Measurements from ENCODE around the gene ARPP21.
"Not testable (repeated sequence)": the region's sequence is repeated elsewhere in the genome, so short reads cannot be mapped to it uniquely, and the experiment has no call there.

ARPP21 gene

DNA sequence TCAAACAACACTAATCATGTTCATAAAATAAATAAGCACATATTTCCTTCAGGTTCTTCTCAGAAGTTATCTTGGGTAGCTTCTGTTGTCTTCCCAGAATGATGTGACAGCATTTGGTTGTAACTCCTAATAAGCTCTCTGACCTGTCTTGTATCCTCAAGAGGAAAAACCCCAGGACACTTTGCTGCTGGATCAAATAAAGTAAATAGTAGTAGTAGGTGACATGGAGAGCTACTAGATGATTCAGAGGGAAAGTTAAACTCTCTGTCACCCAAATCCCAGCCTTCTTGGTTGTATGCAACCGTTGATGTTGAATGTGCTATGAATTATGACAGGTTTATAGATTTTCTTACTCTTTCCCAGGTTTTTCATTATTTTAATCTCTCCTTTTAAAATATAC lies 143.0 kb downstream of the ARPP21 start:
- DNase-seq, result no peak

DNA sequence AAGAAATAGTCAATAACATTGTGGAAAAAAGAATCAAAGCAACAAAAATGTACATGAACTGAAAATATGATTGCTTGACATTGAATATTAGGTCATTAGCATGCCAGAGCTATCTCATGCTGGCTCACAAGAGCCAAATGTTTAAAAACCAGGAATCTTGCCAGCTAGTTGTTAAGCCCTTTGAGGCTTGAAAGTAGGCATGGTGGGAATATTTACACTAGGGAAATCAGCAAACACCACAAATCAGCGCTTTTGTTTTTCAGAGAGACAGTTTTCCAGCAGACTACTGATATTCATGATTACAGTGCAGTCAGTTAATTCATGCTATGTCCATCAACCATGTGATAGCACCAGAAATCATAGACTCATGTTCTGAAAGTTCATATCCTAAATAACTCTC lies 144.8 kb downstream of the ARPP21 start:
- no peak for DNase-seq

DNA sequence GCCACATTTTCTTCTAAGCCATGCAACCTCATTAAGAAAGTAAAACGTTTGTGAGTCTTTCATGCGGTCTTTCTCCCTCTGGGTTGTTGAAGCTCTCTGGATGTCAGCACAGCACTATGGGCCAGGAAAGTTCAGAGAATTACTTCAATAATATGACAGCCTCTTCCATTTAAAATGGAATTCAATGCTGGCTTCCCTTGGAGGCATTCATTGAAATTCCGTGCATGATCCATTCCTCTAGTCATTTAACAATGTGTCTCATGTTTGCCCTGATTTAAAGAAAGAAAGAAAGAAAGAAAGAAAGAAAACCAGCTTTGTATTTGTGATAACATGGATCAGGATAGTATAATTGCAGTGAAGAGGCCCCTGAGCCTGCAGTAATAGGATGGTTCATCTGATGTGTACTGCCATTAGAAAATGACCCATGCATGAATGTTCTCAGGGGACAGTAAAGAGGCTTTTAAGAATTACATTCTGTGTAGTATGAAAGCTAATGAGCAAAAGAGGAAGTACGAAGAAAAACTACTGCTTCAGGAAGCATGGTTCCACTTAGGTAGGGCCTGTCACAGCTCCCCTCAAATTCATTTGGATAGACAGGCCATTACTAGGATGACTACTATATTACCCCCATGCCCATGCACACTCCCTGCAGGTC lies 146.0 kb downstream of the ARPP21 start:
- no peak for DNase-seq

DNA sequence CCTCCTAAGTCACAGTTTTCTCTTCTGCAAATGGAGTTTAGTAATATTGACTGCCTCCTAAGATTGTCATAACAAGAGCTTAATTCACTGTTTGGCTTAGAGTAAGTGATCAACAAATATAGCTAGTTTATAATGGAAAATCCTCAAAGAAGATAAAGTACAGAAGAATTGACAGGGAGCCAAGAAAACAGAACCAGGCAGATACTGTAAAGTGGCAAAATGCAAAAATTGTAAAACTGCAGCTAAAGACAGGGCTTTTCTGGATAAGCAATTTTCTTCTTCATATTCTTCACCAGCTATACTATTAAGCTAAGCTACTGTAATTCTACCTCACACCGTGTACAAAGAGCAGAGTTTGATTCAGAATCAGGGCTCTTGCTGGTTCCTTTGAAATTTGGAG lies 148.6 kb downstream of the ARPP21 start:
- no peak for DNase-seq

DNA sequence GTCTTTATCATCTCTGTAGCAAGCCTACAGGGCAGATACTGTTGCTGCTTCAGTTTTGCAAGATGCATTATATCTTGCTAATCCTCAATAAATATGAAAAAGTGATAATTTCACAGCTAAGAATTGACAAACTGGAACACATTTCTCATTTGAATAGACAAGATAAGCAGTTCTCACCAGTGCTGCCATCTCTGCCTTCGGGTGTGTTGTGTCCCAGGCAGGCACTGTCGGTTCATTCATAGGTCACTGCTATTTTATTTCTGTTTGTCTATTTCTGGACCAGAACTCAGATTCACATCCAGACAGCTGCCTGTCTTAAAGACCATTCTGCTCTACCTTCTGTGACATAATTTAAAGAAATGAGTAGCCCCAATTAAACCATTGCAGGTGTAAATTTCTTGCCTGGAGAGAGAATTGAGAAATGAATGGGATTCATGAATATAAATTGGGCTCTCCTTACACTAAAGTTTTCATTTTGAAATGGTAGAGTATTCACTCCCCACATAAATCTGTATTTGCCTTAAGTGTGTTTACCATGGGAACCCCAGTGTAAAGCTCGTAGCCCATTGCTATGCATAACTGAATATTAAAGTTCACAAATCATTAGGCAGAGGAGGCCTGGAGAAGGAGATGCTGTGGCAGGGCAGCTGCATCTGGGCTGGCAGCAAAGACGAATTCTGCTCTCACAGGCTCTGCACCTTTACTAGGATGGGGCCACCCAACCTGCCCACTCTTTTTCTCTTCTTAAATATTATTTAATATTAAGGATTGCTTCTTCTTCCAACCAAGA lies 149.9 kb downstream of the ARPP21 start:
- DNase-seq, result no peak

DNA sequence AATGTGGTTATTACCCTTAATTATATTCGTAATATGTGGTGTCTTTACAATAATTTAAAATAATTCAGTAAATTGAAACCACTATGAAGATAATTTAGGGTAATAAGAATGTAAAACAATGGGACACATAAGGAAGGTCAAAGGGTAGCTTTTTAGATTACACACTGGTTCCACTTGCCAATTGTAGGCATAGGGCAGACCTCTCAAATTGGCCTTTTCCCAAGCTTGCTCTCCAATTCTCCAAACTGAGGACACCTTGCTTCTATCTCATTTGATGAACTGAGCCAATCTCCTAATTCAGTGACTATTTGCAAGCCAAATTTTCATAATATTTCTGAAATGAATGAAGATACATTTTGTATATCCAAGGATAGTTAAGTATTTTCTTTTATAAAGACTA lies 151.4 kb downstream of the ARPP21 start:
- no peak for DNase-seq

DNA sequence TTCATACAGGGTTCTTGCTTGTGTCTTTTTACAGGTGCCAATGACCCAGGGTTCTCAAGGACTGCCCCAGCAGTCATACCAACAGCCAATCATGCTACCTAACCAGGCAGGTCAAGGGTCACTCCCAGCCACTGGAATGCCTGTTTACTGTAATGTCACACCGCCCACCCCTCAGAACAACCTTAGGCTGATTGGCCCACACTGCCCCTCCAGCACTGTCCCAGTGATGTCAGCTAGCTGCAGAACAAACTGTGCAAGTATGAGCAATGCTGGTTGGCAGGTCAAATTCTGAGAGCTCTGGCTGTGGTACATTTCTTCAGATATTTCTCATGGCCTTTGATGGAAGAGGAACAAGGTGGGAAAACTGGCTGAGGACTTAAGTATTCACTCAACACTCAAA lies 154.3 kb downstream of the ARPP21 start:
- no peak for DNase-seq

DNA sequence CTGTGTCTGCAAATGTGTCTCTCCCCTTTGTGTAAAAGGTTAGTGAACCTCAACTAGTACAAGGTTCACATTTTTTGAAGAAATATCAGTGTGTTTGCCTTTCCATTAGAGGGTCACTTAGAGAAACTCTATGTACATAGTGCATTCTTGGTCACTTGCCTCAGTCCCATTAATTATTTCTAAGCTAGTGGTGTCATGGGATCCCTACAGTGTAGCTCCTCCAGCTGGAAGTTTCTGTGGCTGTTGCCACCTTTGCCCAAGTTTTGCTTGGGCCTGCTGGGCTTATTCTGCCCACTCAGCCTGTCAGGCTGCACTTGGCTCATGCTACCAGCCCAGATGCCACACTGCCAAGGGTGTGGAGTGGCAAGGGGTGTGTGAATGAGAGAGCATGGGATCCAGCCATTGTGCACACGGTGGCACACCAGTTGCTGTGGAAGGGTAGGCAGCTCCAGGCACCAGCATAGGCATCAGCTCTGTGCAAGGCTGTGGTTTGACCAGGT lies 161.7 kb downstream of the ARPP21 start:
- DNase-seq, result no peak

DNA sequence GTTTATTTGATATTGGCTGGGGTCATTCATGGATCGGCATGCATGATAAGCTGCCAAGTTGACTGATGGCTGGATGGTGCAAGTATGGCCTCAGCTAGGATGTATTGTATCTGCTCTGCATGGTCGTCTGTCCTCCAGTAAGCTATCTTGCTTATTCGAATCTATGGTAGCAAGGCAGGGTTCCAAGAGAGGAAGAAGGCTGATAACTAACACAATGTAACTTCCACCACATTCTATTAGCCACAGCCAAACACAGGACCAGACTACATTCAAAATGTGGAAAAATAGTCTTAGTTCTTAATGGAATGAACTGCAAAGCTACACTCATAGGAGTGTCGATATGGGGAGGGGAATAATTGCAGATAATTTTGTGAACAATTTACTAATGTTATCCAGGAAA lies 175.2 kb downstream of the ARPP21 start:
- no peak for DNase-seq

DNA sequence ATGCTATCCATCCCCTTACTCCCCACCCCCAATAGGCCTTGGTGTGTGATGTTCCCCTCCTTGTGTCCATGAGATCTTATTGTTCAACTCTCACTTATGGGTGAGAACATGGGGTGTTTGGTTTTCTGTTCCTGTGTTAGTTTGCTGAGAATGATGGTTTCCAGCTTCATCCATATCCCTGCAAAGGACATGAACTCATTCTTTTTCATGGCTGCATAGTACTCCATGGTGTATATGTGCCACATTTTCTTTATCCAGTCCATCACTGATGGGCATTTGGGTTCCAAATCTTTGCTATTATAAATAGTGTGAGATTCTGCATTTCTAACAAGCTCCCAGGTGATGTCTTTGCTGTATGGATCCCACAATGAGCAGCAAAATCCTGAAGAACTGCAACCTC lies 176.5 kb downstream of the ARPP21 start:
- DNase-seq, result not testable (repeated sequence)

DNA sequence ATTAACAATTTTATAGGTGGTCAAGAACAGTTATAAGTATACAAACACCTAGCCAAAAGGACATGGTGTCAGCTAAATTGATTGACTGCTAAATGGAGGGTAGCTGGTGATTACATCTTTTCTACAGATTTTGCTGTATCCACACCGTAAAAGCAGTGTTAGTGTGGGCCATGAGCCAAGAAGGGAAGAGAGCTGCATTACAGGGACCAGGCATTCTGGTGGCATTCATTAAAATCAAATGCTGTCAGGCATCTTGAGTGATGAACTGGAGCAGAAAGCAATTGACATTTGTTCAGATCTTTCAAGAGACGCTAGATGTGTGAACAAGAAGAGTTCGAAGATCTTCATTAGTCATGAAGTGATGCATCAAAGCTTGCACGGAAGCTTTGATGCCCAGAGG lies 177.9 kb downstream of the ARPP21 start:
- no peak for DNase-seq

DNA sequence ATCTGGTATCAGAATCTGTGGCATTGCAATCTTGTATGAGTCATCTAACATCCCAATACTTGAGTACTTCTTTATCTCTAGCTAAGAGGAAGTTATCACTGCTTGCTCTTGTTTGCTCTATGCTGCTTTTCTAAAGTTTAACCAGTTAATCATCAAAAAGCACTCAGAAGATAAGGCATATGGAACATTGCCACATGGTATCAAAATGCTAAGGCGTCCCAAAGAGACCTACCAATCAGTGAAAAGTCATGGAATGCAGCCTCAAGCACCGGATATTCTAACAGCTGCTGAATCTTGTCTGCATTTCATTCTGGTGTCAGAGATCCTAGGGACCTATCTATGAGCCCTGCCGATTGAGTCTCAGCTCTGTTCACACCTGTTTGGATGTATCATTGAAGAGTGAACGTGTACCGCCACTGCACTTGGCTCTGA lies 192.8 kb downstream of the ARPP21 start:
- DNase-seq, result no peak
